GM12878 (cell line): ENCODE measurements around the gene HAAO.

Experiments
- HDAC2 ChIP-seq: fragments of 200-600 bp; sonication (generic); IDR thresholded peaks from 2 replicates; pipeline ENCODE4 v1.6.1; 2017
- RBBP5 ChIP-seq: fragments of 200-600 bp; sonication (generic); conservative IDR thresholded peaks from 2 replicates; pipeline ENCODE4 v1.6.1; 2016
- YY1 ChIP-seq: IDR thresholded peaks from 2 replicates; pipeline ENCODE4 v1.6.1; 2011; ENCODE audit warnings: low read depth, mild to moderate bottlenecking, low read length

DNA sequence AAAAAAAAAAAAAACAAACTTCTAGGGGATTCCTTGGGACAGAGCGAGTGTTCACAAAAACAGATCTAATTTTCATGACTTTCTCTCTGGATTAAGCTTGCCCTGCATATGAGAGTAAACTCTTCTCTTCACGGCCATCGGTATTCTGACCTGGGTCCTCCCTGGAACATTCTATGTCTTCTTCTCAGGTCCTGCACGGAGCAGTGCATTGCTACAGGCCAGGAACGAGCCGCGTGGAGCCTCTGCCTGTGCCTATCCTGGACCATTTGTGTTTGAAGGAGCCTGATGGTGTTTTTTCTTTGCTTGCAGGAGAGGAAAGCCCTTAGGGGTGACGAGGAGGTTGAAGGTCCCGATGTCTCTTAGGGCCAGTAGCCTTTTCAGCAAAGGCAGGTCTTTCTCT is 26.7 kb downstream of the HAAO start:
- TF ChIP-seq HDAC2, result no peak
- TF ChIP-seq RBBP5, result no peak
- no peak for TF ChIP-seq YY1
